Inferior parietal cortex (tissue), 1 donor: ENCODE data around the gene MED25.

ENCODE experiments used
- DNase-seq: peaks from one replicate; pipeline ENCODE4 v3.0.0-alpha.2; 2016; ENCODE audit errors: extremely low spot score

MED25 gene

DNA sequence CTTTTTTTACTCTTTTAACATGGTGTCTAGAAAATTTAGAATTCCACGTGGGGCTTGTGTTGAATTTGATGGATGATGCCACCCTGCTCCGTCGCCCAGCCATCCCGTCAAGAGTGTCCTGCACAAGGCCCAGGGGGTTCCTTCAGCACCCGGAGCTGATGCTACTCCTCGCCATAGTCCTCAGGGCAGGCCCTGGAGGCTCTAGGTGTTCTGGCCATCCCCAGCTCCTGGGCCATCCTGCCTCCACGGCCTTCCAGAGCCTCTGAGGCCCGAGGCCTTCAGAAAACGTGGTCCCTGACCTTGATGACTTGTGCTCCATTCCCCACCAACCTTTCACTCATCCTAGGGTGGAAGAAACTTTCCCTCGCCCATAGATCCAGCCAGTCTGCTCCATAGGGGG is 55.7 kb downstream of the MED25 start:
- no peak for DNase-seq

DNA sequence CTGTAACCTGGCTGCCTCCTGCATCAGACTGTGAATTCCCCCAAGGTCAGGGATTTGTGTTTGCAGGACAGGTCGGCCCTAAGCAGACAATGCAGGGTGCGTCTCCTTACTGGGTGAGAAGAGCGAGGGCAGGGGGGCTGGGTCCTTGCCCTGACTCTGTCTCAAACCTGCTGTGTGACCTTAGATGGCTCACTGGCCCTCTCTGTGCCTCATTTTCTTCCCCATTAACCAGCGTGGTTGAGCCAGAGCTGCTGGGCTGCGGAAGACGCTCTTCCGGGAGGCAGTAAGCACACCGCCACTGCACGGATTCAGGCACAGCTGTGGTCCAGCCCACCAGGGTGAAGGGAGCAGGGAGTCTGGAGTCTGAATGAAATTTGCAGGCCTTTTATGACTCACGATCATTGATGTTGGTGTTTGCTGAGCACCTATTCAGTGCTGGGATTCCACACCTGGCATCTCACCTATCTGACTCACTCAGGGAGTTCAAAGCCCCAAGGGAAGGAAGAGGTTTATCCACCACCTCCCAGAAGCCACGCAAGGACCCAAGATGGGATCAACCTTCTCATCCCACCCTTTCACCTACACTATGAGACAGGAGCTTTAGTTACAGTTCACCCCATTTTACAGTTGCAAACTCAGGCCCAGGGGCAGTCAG is 56.5 kb downstream of the MED25 start:
- DNase-seq: no peak

DNA sequence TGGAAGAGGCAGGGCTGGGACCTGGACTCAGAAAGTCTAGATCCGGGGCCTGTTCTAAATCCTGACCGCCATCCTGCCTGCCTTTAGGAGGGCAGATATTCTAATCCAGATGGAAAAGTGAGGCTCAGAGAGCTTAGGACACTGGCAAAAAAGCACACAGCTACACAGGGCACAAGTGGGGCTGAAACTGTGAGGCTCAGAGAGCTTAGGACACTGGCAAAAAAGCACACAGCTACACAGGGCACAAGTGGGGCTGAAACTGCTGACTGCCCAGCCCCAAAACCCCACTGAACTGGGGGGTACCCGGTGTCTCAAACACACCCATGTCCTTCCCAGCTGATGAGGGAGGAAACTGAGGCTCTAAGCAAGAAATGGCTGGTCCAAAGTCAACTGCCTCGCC is 57.1 kb downstream of the MED25 start:
- DNase-seq: no peak

- peak; percentile 64 for DNase-seq
Observed at GRCh38 chr19:49875857-49876421, 57.9 kb downstream of the MED25 start.

DNA sequence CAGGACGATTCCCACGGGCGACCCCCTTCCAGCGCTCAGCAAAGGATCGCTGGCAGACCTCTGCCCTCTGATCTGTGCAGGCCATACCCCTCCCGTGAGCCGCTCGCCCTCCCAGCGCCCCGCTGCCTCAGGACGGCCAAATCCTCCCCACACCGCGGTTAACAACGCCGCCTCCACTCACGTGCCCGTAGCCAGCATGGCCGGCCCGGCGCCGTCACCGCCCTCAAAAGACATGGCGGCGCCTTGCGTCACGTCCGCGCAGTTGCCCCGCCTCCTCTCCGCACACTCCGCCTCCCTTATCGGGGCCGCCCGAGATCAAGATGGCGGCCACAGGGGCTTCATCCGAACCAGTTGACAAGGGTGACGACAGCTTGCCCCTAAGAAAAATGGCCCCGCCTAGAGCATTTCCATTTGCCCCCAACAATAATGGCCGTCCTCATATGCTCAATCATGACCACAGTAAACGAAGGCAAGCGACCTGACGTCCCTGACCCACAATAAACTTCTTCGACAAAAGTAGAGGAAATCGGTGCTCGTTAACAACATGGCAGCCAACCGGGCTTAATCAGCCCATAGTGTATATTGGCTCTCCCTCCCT is 58.4 kb downstream of the MED25 start:
- peak; percentile 99 for DNase-seq

- peak; percentile 100 for DNase-seq
Observed at GRCh38 chr19:49877020-49877878, 59.2 kb downstream of the MED25 start, which contains the start of the genes AKT1S1 and TBC1D17. Gene AKT1S1 (minus strand): TSS chr19:49877355. CDS start chr19:49873295, 4,060 bp downstream. Gene TBC1D17 (plus strand): TSS chr19:49877702. CDS start chr19:49877724, 22 bp downstream.

DNA sequence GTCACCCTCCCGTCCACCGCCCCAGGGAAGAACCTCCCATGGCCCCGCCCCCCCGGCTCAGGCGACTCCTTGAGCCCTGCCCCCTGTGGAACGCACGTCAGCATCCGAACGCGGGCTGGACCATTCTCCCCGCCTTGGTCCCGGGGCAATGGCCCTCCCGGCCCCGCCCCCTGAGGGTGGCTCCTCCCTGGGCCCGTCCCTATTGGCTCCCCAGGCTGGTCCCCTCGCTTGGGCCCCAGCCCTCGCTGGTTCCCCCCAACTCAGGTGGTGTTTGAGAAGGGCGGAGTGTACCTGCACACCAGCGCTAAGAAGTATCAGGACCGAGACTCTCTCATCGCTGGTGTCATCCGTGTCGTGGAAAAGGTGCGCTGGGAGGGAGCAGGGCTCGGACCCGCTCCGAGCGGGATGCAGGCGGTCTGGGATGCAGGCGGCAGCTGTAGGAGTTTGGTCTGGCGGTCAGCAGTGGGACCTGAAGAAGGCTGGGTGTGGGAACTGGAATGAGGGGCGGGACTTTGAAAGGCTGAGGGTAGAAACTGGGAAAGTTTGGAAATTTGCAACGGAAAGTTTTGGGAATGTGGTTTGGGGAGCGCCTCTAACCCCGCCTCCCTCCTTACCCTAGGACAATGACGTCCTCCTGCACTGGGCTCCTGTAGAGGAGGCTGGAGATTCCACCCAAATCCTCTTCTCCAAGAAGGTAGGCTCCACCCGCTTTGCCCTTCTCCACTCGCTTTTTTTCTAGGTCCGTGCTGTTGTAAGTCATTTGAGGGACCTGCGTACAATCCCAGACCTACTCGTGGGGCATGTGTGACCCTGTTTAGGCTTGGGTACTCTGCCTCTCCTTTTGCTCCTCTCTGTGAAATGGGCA is 60.0 kb downstream of the MED25 start:
- DNase-seq: peak; percentile 83

DNA sequence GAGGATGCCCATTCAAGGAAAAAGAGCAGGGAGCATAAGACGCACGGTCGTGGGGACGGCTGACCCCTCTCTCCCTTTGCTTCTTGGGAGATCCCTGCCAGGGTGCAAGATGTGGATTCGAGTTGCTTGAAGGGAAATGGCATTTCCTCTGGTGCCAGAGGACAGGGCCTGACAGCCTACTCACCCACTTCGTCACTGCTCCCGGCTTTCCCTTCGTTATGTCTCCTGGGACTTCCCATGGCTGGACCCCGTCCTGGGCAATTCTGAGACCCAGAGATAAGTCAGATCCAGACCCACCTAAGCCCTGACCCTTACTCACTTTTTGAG is 60.6 kb downstream of the MED25 start:
- DNase-seq: no peak

- DNase-seq: no peak
Observed at GRCh38 chr19:49879243-49879963, 61.3 kb downstream of the MED25 start.

- no peak for DNase-seq
Observed at GRCh38 chr19:49880162-49880869, 62.2 kb downstream of the MED25 start.

DNA sequence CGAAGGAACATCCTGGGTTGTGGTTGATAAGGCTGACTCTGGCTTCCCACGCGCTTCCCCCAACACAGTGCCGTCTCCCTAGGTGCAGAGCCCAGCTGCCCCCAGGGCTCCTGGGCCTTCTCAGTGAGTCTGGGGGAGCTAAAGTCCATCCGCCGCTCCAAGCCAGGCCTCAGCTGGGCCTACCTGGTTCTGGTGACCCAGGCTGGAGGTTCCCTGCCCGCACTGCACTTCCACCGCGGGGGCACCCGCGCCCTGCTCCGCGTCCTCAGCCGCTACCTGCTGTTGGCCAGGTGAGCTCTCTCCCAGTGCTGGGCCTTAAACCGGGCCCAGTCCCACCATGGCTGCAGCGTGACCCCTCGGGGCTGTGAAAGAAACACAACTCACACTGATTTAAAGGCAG is 63.1 kb downstream of the MED25 start:
- DNase-seq: no peak

DNA sequence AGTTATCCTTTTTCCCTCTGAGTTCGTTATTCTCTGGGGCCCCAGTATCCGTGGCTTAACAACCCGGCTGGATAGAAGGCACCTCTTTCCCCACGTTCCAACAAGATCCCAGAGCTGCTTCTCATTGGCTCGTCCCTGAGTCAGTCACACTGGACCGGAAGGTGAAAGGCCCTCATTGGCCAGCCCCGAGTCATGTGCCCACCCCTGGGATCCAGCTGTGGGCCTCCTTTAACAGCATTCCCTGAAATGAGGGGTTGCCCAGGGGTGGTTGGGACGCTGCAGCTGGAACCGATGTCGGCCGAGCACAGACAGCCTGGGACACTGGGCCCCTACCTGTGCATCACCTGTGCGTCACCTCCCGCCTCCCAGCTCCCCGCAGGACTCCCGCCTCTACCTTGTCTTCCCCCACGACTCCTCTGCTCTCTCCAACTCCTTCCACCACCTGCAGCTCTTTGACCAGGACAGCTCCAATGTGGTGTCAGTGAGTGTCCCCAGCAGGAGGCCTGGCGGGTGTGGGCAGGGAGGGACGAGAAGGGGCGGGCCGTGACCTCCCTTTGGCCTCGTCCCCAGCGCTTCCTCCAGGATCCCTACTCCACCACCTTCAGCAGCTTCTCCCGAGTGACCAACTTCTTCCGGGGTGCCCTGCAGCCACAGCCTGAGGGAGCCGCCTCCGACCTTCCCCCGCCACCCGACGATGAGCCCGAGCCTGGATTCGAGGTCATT is 63.7 kb downstream of the MED25 start:
- DNase-seq: no peak

DNA sequence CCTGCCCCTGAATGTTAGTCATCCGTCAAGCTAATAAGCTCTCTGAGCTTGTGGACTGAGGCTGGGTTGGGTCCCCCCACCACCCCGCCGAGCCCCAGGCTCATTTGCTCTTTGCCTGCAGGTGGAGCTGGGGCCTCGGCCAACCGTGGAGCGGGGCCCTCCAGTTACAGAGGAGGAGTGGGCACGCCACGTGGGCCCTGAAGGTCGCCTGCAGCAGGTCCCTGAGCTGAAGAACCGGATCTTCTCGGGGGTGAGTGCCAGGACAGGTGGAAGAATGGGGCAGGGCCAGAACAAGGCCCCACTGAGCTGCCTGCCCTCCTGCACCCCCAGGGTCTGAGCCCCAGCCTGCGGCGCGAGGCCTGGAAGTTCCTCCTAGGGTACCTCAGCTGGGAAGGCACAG is 64.6 kb downstream of the MED25 start:
- no peak for DNase-seq

DNA sequence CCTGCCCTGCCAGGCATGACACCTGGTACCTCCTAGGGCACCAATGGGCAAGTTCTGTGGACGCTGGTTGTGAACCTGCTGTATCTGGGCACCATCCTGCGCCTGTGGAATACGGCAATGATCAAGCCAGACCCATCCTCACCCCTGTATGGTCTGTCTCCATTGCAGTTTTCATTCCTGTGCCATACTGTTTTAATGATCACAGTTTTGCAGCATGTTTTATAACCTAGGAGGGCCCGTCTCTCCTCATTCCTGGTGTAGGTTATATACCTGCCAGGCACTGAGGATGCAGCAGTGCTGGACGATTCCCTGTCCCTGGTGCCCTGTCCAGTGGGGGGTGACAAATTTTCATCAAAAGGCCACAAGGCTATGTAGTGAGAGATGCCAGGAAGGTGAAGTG is 65.0 kb downstream of the MED25 start:
- no peak for DNase-seq

DNA sequence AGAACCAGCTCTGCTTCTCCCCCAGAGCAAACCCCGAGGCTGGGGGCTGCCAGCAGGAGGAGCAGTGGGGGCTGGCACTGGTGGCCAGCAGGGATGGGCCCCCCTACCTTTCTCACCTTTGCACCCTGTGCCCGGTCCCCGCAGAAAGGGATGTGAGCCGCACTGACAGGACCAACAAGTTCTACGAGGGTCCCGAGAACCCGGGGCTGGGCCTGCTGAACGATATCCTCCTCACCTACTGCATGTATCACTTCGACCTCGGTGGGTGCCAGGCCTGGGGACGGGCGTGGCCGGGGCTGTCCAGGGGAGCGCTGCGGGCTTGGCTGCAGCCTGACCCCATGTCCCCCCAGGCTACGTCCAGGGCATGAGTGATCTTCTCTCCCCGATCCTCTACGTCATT is 66.0 kb downstream of the MED25 start:
- no peak for DNase-seq

DNA sequence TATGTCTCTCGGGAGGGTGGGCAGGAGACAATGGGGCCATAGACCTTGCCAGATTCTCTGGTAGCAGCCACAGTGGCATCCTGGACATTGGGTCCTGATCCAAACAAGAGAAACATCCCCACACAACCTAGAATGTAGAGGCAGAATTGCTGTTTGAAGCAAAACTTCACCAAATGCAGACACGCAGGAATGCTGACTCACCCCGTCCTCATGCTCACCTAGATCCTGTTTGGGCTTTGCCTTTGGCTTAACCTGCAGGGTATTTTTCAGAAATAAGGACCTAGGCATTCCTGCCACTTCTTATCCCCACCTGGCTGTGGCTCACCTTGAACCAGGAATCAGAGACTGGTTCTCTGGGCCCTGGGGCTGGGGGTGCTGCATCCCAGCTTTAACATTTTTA is 66.7 kb downstream of the MED25 start:
- no peak for DNase-seq
